CD14-positive monocyte (primary cell): Measurements from ENCODE around the gene TGFB3. TPM values are rescaled to one million over a fixed set of nuclear protein-coding genes. Genes with fewer than 3 reads are reported as not detected.

Experiments
- DNase-seq, 3 donors: peaks; one replicate each; pipeline ENCODE4 v3.0.0-alpha.2; 2011 to 2022
- H2AFZ ChIP-seq: 2 replicates; pipeline ENCODE4 v1.6.0; 2012; ENCODE audit warnings: mild to moderate bottlenecking, low read depth, low read length, inconsistent platforms; ENCODE audit not compliant: insufficient read depth, poor library complexity, severe bottlenecking
- H3K27ac ChIP-seq, 2 donors: 1 replicate in 1 of 2; 2 replicates in 1 of 2; pipeline ENCODE4 v1.5.1; 2012 to 2013; ENCODE audit warnings: low read length in 2 of 2, control low read depth in 1 of 2, inconsistent platforms in 1 of 2, low read depth in 1 of 2, mild to moderate bottlenecking in 1 of 2
- H3K27me3 ChIP-seq, 2 donors: one replicate each; pipeline versions ENCODE4 v1.6.0 to v1.6.1; 2011 to 2013; ENCODE audit warnings: low read length in 2 of 2; ENCODE audit not compliant: control insufficient read depth in 2 of 2, insufficient read depth in 2 of 2
- H3K36me3 ChIP-seq, 2 donors: replicated peaks in 1 of 2; 1 replicate in 1 of 2; 2 replicates in 1 of 2; pipeline versions ENCODE4 v1.5.1 to v1.6.1; 2012 to 2013; ENCODE audit warnings: low read length in 2 of 2, control low read depth in 1 of 2, inconsistent platforms in 1 of 2, mild to moderate bottlenecking in 1 of 2; ENCODE audit not compliant: insufficient read depth in 2 of 2, control insufficient read depth in 1 of 2
- H3K4me1 ChIP-seq, 2 donors: 1 replicate in 1 of 2; 2 replicates in 1 of 2; pipeline versions ENCODE4 v1.5.1 to v1.6.1; 2012 to 2013; ENCODE audit warnings: low read length in 2 of 2, control low read depth in 1 of 2, inconsistent platforms in 1 of 2, mild to moderate bottlenecking in 1 of 2, moderate library complexity in 1 of 2; ENCODE audit not compliant: insufficient read depth in 2 of 2, control insufficient read depth in 1 of 2
- H3K4me2 ChIP-seq: replicated peaks from 2 replicates; pipeline ENCODE3; 2012; ENCODE audit warnings: low read length, moderate library complexity, mild to moderate bottlenecking; ENCODE audit not compliant: poor library complexity, severe bottlenecking; ENCODE audit errors: extremely low read depth
- H3K4me3 ChIP-seq, 3 experiments: fragments of 200-600 bp in 1 of 3; sonication (generic) in 1 of 3; replicated peaks in 1 of 3; 1 replicate in 2 of 3; 2 replicates in 1 of 3; pipeline ENCODE4 v1.5.1; 2011 to 2013; ENCODE audit warnings: low read length in 3 of 3, mild to moderate bottlenecking in 3 of 3, control low read depth in 2 of 3, low read depth in 2 of 3, inconsistent platforms in 1 of 3, moderate library complexity in 1 of 3
- H3K79me2 ChIP-seq: 2 replicates; pipeline ENCODE4 v1.6.0; 2012; ENCODE audit warnings: mild to moderate bottlenecking, control low read depth, inconsistent platforms, low read length, moderate library complexity; ENCODE audit not compliant: insufficient read depth
- H3K9ac ChIP-seq: 2 replicates; pipeline ENCODE4 v1.6.0; 2017; ENCODE audit warnings: low read length, mild to moderate bottlenecking; ENCODE audit not compliant: insufficient read depth, poor library complexity, severe bottlenecking
- H3K9me3 ChIP-seq, 2 donors: replicated peaks in 1 of 2; 1 replicate in 1 of 2; 2 replicates in 1 of 2; pipeline versions ENCODE4 v1.5.1 to v1.6.1; 2012 to 2013; ENCODE audit warnings: low read length in 2 of 2, control low read depth in 1 of 2; ENCODE audit not compliant: control insufficient read depth in 1 of 2, insufficient read depth in 1 of 2
- H4K20me1 ChIP-seq: 2 replicates; pipeline ENCODE4 v1.6.0; 2012; ENCODE audit warnings: mild to moderate bottlenecking, low read length, control low read depth, moderate library complexity; ENCODE audit not compliant: insufficient read depth
- H3K27ac Mint-ChIP-seq, 7 donors: one replicate each; pipeline ENCODE4 v1.8.0; 2020; ENCODE audit warnings: mild to moderate bottlenecking in 7 of 7, mixed read lengths in 7 of 7, moderate library complexity in 6 of 7, inconsistent platforms in 2 of 7
- H3K27me3 Mint-ChIP-seq, 3 donors: one replicate each; pipeline ENCODE4 v1.8.0; 2021 to 2022; ENCODE audit warnings: low read depth in 3 of 3, mild to moderate bottlenecking in 3 of 3, mixed read lengths in 3 of 3, moderate library complexity in 3 of 3, inconsistent platforms in 1 of 3
- H3K36me3 Mint-ChIP-seq, 2 donors: one replicate each; pipeline ENCODE4 v1.8.0; 2020; ENCODE audit warnings: mixed read lengths in 2 of 2, inconsistent platforms in 1 of 2, mild to moderate bottlenecking in 1 of 2
- H3K4me1 Mint-ChIP-seq: one replicate; pipeline ENCODE4 v1.8.0; 2020; ENCODE audit warnings: mild to moderate bottlenecking, mixed read lengths
- H3K4me3 Mint-ChIP-seq, 2 donors: one replicate each; pipeline ENCODE4 v1.8.0; 2020; ENCODE audit warnings: mild to moderate bottlenecking in 2 of 2, mixed read lengths in 2 of 2, moderate library complexity in 1 of 2
- H3K9me3 Mint-ChIP-seq, 7 donors: one replicate each; pipeline ENCODE4 v1.8.0; 2020 to 2022; ENCODE audit warnings: mixed read lengths in 7 of 7, mild to moderate bottlenecking in 6 of 7, moderate library complexity in 6 of 7, inconsistent platforms in 2 of 7
- WGBS: methylation state at CpG from one replicate; pipeline ENCODE4 v1.1.5; 2013; ENCODE audit warnings: missing lambda C conversion rate; ENCODE audit not compliant: insufficient coverage; 5-methylcytosine and 5-hydroxymethylcytosine counted together
- intact Hi-C, 2 donors: fragments of 100-400 bp; cut with micrococcal nuclease; formaldehyde crosslinking; loops; one replicate each; pipeline versions ENCODE4 v1.15.0 to v1.15.1; 2023
- polyA plus RNA-seq, 3 donors: library from polyadenylated mRNA; depleted of rRNA in 1 of 3; unstranded in 2 of 3; stranded (reverse) in 1 of 3; fragments of 300-500 nt in 2 of 3; fragments of >200 nt in 1 of 3; fragmentation: Illumina TruSeq in 2 of 3; gene quantifications; 1 replicate in 2 of 3; 2 replicates in 1 of 3; pipeline ENCODE4 v1.2.3, GENCODE V29; 2012 to 2021
- TF ChIP-seq, protein P1 (sequence below): fragments of 200-600 bp; IDR thresholded peaks from one replicate; pipeline ENCODE4 v1.8.0; 2022; ENCODE audit warnings: antibody characterized with exemption, mild to moderate bottlenecking

TGFB3 gene
- polyA plus RNA-seq, 3 donors = 0.07 to 1.8 TPM; not detected in 1

GRCh38 chr14:75979648-75980565 lies 1.9 kb downstream of the TGFB3 start:
- Histone ChIP-seq H3K9me3 (no peaks in the 10 kb centered on the region), H3K4me1 (peaks cover 17 to 20% of the 10 kb centered on the region in 2 donors), H2AFZ (no peak overlapping the region), H3K36me3 (no peaks in the 10 kb centered on the region), H3K4me3 (no peak overlapping the region), H3K27ac (no peak overlapping the region), H3K79me2 (no peaks in the 10 kb centered on the region), H4K20me1 (no peaks in the 10 kb centered on the region), H3K27me3 (peaks cover 0 to 11% of the 10 kb centered on the region in 2 donors), H3K9ac (no peak overlapping the region), H3K4me2 (no peak overlapping the region)
- 91% methylated on average over 22 of the region's 27 CpGs for WGBS
- Mint-ChIP-seq H3K9me3 (peaks cover 0 to 2% (median 0%) of the 10 kb centered on the region in 7 donors), H3K4me3 (no peak overlapping the region), H3K36me3 (peaks cover 0 to 1% of the 10 kb centered on the region in 2 donors), H3K27me3 (peaks cover 17 to 41% (median 24%) of the 10 kb centered on the region in 3 donors), H3K27ac (no peak overlapping the region), H3K4me1 (peaks cover 33% of the 10 kb centered on the region)
- intact Hi-C loops = loop anchor here (2.0 to 10.0 kb wide), 3 partner anchors 75 to 405 kb away; partner anchors contain the start of genes FLVCR2 (in 1 of the 2) and GPATCH2L (in 1 of the 2)
- TF ChIP-seq, protein P1, sequence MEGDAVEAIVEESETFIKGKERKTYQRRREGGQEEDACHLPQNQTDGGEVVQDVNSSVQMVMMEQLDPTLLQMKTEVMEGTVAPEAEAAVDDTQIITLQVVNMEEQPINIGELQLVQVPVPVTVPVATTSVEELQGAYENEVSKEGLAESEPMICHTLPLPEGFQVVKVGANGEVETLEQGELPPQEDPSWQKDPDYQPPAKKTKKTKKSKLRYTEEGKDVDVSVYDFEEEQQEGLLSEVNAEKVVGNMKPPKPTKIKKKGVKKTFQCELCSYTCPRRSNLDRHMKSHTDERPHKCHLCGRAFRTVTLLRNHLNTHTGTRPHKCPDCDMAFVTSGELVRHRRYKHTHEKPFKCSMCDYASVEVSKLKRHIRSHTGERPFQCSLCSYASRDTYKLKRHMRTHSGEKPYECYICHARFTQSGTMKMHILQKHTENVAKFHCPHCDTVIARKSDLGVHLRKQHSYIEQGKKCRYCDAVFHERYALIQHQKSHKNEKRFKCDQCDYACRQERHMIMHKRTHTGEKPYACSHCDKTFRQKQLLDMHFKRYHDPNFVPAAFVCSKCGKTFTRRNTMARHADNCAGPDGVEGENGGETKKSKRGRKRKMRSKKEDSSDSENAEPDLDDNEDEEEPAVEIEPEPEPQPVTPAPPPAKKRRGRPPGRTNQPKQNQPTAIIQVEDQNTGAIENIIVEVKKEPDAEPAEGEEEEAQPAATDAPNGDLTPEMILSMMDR = no peak
- DNase-seq = no peak

- intact Hi-C loops = no loop called here
- Histone ChIP-seq H3K27ac (no peak overlapping the region), H3K9me3 (no peaks in the 10 kb centered on the region), H3K79me2 (no peaks in the 10 kb centered on the region), H3K27me3 (peaks cover 0 to 11% of the 10 kb centered on the region in 2 donors), H3K4me2 (no peak overlapping the region), H2AFZ (peak overlapping the region; percentile 5), H3K36me3 (no peaks in the 10 kb centered on the region), H3K4me1 (peaks cover 17 to 20% of the 10 kb centered on the region in 2 donors), H3K9ac (no peak overlapping the region), H4K20me1 (no peaks in the 10 kb centered on the region), H3K4me3 (no peak overlapping the region)
- no peak overlapping the region for H3K4me3 Mint-ChIP-seq
- TF ChIP-seq, protein P1 = peak; percentile 37
- peaks cover 15 to 39% (median 19%) of the 10 kb centered on the region in 3 donors for H3K27me3 Mint-ChIP-seq
- peaks cover 0 to 2% (median 0%) of the 10 kb centered on the region in 7 donors for H3K9me3 Mint-ChIP-seq
- H3K36me3 Mint-ChIP-seq = peaks cover 0 to 1% of the 10 kb centered on the region in 2 donors
- peaks cover 33% of the 10 kb centered on the region for H3K4me1 Mint-ChIP-seq
- no peak for DNase-seq
- 18% methylated on average over 10 of the region's 14 CpGs for WGBS
- H3K27ac Mint-ChIP-seq = no peak overlapping the region
Observed at GRCh38 chr14:75979071-75979571, 2.7 kb downstream of the TGFB3 start.
